GM18520 (cell line): Measurements from ENCODE around the gene CLIP2.
"Not testable (repeated sequence)": the region's sequence is repeated elsewhere in the genome, so short reads cannot be mapped to it uniquely, and the experiment has no call there.

Experiments
- ATAC-seq: cut with Tn5 transposase; IDR thresholded peaks from one replicate; pipeline ENCODE4 v1.9.1; 2021; ENCODE audit not compliant: unreplicated experiment

CLIP2 gene

DNA sequence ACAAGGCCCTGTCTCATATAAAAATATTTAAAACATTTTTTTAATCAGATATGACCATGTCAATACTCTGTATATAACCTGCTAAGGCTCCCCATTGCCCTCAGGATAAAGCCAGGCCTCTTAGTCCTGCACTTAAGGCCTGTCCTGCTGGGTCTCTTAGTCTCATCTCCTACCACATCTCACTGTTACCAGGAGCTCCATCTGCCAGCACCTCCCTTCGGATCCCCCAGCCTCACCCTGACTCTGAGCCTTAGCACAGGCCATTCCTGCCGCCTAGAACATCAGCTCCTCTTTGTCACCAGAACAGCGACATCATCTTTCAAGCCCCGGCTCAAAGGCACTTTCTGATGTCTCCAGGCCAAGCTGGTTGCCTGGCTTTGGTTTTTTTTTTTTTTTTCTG, 138.8 kb downstream of the CLIP2 start:
- no peak for ATAC-seq

- ATAC-seq = no peak
Observed at GRCh38 chr7:74429153-74429747, 140.0 kb downstream of the CLIP2 start.

DNA sequence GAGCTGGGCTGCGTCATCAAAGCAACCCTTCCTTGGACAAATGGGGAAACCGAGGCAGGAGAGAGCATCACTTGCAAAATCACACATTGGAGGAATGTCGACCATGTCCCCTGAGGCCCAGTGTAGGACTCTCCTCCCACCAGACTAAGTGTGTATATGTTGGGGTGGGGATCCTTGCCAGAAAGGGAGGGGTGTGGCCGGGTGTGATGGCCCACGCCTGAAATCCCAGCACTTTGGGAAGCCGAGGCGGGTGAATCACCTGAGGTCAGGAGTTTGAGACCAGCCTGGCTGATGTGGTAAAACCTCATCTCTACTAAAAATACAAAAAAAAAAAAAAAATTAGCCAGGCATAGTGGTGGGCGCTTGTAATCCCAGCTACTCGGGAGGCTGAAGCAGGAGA, 141.2 kb downstream of the CLIP2 start:
- ATAC-seq = not testable (repeated sequence)

GRCh38 chr7:74430961-74431466, 141.8 kb downstream of the CLIP2 start:
- ATAC-seq = no peak

DNA sequence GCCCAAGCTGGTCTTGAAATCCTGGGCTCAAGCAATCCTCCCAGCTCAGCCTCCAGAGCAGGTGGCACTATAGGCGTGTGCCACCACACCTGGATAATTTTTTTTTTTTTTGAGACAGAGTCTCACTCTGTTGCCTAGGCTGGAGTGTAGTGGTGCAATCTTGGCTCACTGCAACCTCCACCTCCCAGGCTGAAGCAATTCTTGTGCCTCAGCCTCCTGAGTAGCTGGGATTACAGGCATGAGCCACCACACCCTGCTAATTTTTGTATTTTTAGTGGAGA, 148.0 kb downstream of the CLIP2 start:
- not testable (repeated sequence) for ATAC-seq

DNA sequence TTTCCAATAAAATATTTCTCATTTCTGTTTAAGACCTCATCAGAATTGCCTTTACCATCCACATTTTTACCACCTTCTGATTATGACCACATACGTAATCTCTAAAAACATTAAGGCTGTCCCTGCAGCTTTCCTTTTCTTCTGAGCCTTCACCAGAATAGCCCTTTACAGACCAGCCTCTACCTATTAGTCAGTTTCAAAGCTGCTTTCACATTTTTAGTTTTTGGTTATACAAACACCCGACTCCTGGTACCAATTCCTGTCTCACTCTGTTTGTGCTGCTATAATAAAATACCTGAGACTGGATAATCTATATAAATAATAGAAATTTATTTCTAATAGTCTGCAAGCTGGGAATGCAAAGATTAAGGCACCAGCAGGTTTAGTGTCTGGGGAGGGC, 149.1 kb downstream of the CLIP2 start:
- no peak for ATAC-seq

GRCh38 chr7:74439541-74439940, 150.3 kb downstream of the CLIP2 start:
- ATAC-seq = no peak

- ATAC-seq = not testable (repeated sequence)
Observed at GRCh38 chr7:74440143-74440542, 150.9 kb downstream of the CLIP2 start.

DNA sequence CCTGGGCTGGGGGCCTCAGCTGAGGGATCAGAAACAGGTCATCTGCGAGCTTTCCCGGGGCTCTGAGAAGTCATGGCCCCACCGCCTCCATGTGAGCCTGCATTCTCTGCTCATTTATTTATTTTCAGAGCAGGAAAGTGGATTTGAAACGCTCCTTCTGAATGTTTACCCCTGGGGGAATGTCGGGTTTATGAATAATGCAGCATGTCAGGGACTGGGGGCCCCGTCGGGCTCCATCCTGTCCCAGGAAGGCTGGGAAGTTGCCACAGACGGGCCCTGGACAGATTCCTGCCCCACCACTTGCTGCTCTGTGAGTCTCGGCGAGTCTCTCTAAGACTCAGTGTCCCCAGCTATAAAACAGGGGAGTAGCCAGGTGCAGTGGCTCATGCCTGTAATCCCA, 152.6 kb downstream of the CLIP2 start:
- ATAC-seq = no peak

DNA sequence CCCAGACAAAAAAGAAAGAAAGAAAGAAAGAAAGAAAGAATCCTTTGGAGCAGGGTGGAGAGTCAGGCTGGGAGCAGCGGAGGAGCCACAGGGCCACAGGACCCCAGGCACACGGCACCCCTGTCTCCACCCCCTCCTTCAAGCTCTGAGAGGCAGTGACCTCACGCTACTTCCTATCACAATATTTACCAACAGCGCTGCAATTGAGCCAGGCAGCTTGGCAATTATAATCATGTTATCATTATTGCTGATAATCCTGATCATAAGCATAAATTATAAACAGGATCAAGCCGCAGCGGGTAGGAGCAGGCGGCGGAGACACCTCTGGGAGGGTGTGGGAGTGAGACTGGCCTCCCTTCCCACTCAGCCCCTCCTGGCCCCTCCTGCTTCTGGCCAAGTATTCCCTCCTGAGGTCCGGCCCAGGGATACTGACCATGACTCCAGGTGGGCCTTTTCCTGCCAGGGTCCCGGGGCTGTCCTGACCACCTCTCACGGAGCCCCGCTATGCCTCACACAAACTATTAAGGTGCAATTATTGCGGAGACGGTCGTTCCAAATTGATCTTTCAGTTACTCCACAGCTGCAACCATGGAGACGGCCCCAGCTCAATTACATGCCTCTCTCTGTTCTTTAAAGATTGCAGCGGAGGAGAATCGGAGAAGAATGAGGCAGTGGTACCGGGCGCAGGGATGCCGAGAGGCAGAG, 154.5 kb downstream of the CLIP2 start:
- no peak for ATAC-seq

- no peak for ATAC-seq
Observed at GRCh38 chr7:74449144-74449543, 159.9 kb downstream of the CLIP2 start.

DNA sequence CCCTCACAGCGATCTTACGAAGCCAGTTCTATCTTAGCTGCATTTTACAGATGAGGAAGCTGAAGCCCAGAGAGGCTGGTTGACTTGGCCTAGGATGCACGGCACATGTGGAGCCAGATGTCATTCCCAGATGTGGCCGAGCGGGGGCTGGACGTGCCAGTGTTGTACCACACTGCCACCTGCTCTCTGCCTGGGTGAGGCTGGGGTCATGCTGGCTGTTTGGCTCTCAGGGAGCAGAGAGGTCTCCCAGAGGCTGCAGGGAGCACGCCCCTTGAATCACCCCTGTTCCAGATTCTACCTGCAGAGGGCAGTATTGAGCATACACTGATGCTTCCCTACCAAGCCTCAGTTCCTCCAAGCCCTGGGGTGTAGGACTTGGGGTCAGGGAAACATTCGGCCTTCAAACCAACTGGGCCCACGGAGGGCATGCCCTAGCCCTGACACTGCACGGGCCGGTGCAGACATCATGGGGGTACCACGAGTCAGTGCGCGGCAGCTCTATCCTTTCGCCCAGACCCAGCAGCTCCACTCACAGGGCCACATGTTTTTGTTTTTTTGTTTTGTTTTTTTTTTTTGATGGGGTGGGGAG, 160.7 kb downstream of the CLIP2 start:
- no peak for ATAC-seq

- ATAC-seq = no peak
Observed at GRCh38 chr7:74452748-74453321, 163.6 kb downstream of the CLIP2 start.

DNA sequence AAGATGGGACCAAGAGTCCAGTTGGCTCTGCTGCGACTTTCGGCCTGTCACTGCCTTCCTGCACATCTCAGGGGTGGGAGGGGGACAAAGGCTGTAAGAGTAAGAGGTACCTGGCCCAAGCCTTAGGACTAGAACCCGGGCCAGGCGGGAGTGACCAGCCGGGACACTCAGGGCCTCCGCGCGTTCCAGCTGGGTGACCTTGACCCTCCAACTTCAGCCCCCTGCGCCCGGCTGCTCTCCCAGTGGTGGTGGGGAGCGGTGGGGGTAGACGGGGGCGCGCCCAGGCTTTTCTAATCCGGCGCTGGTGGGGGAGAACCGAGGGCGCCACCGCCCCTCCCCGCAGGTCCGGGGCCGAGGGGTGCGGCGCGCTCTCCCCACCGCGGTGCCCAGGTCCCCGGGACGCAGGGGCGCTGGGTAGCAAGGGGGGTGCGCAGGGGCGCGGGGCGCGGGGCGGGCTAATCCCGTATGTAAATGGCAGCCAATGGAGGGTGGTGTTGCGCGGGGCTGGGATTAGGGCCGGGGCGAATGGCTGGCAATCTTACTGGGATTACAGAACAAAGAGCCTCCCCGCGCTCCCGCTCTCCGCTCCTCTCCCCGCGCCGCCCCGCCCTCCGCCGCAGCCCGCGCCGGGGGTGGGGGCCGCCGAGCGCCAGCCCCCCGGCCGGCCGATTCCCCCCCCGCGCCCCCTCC, 164.3 kb downstream of the CLIP2 start, which contains the start of gene GTF2IRD1:
TSS of gene GTF2IRD1 (plus strand) at position 585 of the 690 bp plus-strand sequence. CDS start 54,175 bp downstream, outside the sequence.
- ATAC-seq = no peak

GRCh38 chr7:74454021-74454924, 165.1 kb downstream of the CLIP2 start:
- ATAC-seq = no peak

DNA sequence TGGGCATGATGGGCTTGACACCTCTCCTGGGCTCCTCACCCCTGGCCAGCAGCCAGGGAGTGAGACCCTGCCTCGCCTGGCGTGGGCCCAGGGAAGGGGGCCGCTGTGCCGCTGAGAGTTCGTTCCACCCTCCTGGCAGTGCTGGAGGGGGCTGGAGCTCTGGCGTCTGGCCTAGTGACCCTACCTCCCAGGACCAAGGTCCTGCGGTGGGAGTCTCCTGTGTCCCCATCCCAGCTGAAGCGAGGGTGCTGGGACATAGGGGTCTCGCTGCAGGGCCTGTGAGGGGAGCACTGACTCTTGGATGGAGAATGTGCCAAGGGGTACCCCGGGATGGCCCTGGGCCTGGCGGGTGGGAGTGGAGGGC, 165.7 kb downstream of the CLIP2 start:
- no peak for ATAC-seq

DNA sequence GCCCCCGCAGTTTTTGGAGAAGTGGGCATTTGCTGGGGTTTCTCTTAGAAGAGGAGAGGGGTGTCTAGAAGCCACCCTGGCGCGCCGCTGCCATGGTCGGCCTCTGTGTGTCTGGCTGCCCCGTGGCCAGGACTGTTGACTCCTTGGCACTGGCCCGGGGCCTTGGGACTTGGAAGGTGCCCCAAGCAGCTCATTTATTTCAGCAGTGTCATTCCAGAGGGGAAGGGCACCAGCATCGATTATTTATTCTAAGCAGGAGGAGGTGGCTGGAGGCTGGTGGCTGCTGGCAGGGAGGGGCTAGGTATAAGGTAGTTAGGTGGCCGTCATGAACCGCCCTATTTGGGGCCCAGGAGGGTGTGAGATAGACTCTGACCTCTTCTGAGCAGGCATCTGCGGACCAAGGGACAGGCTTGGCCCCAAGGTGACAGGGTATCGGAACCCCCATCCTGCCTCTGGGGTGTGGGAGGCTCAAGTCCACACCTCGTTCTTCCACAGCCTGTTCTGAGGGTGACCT, 166.1 kb downstream of the CLIP2 start:
- no peak for ATAC-seq
